GM18861 (cell line): Measurements from ENCODE around the gene ATF1.
"Not testable (repeated sequence)": the region's sequence is repeated elsewhere in the genome, so short reads cannot be mapped to it uniquely, and the experiment has no call there.

ENCODE experiments used
- ATAC-seq: cut with Tn5 transposase; IDR thresholded peaks from one replicate; pipeline ENCODE4 v1.9.1; 2021; ENCODE audit not compliant: unreplicated experiment

ATF1 gene

DNA sequence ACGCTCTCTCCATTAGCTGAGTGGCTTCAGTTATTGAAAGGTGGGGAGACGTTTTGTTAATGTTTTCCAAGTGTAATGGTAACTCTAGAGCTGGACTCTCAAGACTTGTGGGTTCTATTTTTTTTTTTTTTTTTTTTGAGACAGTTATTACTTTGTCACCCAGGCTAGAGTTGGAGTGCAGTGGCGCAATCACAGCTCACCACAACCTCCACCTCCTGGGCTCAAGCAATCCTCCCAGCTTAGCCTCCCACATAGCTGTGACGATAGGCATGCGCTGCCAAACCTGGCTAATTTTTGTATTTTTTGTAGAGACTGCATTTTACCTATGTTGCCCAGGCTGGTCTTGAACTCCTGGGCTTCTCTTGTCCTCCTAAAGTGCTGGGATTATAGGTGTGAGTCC is 26.2 kb downstream of the ATF1 start:
- ATAC-seq = no peak

- no peak for ATAC-seq
Observed at GRCh38 chr12:50799908-50800307, 36.0 kb downstream of the ATF1 start.

- ATAC-seq = no peak
Observed at GRCh38 chr12:50803230-50803875, 39.5 kb downstream of the ATF1 start.

- ATAC-seq = no peak
Observed at GRCh38 chr12:50806176-50806575, 42.3 kb downstream of the ATF1 start.

DNA sequence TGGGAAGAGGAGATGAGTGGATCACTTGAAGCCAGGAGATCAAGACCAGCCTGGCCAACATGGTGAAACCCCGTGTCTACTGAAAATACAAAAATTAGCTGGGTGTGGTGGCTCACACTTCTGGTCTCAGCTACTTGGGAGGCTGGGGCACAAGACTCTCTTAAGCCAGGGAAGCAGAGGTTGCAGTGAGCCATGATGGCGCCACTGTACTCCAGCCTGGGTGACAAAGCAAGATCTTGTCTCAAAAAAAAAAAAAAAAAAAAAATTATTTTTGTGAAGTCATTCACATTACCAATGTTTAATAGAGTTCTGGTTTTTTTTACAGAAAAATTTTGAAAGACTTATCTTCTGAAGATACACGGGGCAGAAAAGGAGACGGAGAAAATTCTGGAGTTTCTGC is 45.2 kb downstream of the ATF1 start:
- ATAC-seq = not testable (repeated sequence)

DNA sequence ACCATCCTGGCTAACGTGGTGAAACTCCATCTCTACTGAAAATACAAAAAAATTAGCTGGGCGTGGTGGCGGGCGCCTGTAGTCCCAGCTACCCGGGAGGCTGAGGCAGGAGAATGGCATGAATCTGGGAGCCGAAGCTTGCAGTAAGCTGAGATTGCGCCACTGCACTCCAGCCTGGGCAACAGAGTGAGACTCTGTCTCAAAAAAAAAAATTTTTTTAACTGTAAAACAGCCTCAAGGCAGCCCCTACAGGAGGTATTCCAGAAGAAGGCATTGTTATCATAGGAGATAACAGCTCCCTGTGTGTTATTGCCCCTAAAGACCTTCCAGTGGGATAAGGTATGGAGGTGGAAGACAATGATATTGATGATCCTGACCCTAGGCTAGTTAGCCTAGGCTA is 51.0 kb downstream of the ATF1 start:
- ATAC-seq = not testable (repeated sequence)

- no peak for ATAC-seq
Observed at GRCh38 chr12:50820177-50820576, 56.3 kb downstream of the ATF1 start.

DNA sequence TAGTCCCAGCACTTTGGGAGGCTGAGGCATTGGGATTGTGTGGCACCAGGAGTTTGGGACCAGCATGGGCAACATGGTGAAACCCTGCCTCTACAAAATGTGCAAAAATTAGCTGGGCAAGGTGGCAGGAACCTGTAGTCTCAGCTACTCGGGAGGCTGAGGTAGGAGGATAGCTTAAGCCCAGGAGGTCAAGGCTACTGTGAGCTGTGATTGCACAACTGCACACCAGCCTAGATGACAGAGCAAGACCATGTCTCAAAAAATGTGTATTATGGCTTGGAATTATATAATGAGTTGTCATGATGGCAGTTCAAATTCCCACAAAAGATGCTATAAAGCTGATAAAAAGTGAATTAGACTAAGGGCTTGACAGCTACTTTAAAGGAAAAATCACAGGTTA is 58.2 kb downstream of the ATF1 start:
- no peak for ATAC-seq

- not testable (repeated sequence) for ATAC-seq
Observed at GRCh38 chr12:50823724-50824123, 59.8 kb downstream of the ATF1 start.

DNA sequence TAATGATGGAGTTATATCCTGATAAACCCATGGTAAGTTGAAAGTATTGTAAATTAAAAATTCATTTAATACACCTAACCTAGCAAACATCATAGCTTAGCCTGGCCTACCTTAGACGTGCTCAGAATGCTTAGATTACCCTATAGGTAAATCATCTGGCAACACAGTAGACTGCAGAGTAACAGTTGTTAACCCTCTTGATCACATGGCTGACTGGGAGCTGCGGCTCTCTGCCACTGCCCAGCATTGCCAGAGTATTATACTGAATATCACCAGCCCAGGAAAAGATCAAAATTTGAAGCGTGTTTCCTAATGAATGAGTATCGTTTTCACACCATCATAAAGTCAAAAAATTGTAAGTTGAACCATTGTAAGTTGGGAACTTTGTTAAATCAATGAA is 61.0 kb downstream of the ATF1 start:
- ATAC-seq = no peak

DNA sequence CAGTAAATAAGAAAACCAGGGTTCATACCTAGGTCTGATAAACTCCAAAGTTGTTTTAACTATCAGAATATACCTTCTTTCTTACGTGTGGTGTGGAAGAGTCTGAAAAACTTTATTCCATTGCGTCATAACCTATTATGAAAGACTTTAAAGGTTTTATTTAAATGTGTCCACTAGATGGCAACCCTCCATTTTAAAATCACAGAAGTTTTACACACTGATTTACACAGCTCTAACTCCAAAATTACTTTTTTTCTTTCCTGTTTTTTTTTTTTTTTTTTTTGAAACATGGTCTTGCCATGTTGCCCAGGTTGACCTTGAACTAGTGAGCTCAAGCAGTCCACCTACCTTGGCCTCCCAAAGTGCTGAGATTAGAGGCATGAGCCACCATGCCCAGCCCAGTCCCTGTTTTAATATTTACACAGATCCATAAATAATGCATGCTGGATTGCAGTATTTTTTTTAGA is 61.5 kb downstream of the ATF1 start:
- no peak for ATAC-seq

DNA sequence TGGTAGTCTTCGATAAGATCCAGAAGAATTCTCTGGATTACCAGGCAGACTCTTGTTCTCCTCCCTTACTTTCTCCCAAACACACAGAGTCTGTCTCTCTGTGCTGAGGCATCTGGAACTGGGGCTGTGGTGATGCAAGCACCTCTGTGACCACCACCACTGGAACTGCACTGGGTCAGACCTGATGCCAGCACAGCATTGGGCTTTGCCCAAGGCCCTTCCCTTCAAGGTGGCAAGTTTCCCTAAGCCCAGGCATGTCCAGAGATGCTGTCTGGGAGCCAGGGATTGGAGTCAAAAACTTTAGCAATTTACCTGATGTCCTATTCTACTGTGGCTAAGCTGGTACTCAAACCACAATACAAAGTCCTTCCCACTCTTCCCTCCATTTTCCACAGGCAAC is 64.2 kb downstream of the ATF1 start:
- ATAC-seq = no peak

DNA sequence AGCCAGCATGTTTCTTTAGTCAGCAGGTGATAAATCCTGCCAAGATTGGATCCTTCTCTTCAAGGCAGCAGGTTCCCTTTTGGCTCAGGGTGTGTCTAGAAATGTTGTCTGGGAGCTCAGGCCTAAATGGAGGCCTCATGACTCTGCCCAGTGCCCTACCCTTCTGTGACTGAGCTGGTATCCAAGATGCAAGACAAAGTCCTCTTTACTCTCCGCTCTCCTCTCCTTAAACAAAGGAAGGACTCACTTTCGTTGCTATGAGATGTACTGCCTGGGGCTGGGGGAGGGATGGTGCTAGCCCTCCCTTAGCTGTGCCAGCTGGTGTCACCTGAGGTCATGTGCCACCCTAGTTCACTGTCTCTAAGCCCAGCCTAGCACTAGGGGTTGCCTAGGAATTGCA is 65.0 kb downstream of the ATF1 start:
- ATAC-seq = no peak

- ATAC-seq = not testable (repeated sequence)
Observed at GRCh38 chr12:50833801-50834200, 69.9 kb downstream of the ATF1 start.

DNA sequence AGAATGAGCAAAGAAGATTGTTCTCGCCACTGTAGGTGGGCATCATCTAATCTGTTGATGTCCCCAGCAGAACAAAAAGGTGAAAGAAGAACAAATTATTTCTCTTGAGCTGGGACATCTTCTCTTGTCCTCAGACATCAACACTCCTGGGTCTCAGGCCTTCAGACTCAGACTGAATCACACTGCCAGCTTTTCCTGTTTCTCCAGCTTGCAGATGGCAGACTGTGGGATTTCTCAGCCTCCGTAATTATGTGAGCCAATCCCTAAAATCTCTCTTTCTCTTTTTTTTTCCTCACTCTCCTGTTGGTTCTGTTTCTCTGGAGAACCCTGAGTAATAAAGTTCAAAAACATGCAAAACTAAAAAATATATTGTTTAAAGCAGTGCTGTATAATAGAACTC is 75.1 kb downstream of the ATF1 start:
- ATAC-seq = no peak

- no peak for ATAC-seq
Observed at GRCh38 chr12:50840809-50841487, 77.0 kb downstream of the ATF1 start.

GRCh38 chr12:50841716-50842531 is 78.0 kb downstream of the ATF1 start:
- no peak for ATAC-seq

DNA sequence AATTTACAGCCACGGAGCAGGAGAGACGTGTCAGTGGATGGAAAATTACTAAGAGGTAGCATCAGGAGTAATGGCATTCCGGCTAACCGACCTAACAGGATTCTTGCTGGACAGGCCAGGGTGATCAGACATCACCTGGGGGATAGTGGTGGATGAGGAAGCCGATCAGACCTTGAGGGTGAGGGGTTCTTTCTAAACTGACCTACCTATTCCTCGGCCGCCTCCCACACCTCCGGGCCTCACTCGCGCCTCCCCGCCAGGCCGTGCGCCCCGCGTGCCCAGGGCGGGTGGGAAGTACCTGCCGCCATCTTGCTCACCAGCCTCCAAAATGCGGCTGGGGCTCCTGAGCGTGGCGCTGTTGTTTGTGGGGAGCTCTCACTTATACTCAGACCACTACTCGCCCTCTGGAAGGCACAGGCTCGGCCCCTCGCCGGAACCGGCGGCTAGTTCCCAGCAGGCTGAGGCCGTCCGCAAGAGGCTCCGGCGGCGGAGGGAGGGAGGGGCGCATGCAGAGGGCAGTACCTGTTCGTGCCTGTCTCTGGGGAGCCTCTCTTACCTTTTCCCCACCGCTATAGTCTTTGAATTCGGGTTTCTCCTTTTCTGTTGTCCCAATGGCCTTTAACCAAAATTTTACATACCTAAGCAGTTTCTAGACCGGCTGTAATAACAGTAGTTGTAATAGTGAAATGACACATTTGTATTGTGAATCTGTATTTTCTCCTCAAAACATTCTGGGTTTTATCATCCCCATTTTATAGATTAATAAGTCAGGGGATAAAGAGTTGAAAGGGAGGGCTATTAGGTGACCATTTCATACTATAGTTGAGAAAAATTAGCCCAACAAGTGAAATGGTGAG is 79.0 kb downstream of the ATF1 start, which contains the start of gene TMPRSS12:
TMPRSS12 (plus strand) TSS at position 290 of the 857 bp plus-strand sequence; CDS start at position 329, 39 bp downstream.
- ATAC-seq = no peak

DNA sequence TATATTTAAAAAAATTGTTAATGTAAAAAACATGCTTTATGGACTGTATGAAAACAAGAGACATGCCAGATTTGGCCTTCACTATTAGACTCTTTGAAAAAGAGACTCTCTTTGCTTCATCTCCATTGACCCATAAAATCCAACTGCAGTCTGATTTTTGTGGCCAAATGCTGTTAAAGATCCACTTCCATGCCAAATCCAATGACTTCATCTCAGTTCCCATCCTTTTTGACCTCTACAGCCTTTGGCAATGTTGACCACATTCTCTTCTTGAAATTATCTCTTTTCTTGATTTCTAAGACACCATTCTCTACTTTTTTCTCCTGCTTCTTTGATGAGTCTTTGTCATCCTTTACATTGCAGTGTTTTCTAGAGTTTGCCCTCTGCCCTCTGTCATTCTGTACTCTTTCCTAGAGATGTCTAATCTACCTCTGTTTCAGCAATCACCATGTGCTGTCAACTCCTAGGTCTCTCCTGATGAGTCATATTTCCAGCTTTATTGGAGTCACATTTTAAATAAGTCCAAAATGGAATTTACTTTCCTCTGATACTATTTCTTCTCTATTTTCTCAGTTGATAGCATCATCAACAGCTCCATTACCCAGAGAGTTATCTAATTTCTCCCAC is 81.2 kb downstream of the ATF1 start:
- ATAC-seq = no peak

DNA sequence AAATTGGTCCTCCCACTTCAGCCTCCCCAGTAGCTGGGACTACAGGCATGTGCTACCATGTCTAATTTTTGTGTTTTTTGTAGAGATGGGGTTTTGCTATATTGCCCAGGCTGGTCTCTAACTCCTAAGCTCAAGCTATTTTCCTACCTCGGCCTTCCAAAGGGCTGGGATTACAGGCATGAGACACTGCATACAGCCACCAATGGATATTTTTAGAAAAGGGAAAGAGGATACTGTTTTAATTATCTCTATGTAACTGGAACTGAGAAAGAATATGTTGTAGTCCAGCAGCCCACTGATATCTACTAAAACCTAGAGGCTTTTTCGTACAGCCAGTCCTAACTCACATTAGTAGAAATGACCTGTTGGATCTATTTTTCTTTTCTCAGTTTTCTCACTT is 85.1 kb downstream of the ATF1 start:
- ATAC-seq = no peak
